Activated CD4-positive, CD25-positive, alpha-beta regulatory T cell (primary cell): ENCODE measurements around the gene SYNJ2.
"Not testable (repeated sequence)": the region's sequence is repeated elsewhere in the genome, so short reads cannot be mapped to it uniquely, and the experiment has no call there.

Source experiments
- DNase-seq, 4 experiments: peaks; one replicate each; lab custom pipeline; 2025; lab: John Stamatoyannopoulos, UW

The SYNJ2 gene

GRCh38 chr6:157956171-157956730 is 25.4 kb upstream of the SYNJ2 start:
- no peak for DNase-seq

GRCh38 chr6:157959451-157960227 is 22.0 kb upstream of the SYNJ2 start:
- DNase-seq: no peak

- DNase-seq: no peak
Measured at GRCh38 chr6:157961153-157961831, 20.4 kb upstream of the SYNJ2 start.

- DNase-seq: no peak
Measured at GRCh38 chr6:157961832-157962575, 19.7 kb upstream of the SYNJ2 start.

DNA sequence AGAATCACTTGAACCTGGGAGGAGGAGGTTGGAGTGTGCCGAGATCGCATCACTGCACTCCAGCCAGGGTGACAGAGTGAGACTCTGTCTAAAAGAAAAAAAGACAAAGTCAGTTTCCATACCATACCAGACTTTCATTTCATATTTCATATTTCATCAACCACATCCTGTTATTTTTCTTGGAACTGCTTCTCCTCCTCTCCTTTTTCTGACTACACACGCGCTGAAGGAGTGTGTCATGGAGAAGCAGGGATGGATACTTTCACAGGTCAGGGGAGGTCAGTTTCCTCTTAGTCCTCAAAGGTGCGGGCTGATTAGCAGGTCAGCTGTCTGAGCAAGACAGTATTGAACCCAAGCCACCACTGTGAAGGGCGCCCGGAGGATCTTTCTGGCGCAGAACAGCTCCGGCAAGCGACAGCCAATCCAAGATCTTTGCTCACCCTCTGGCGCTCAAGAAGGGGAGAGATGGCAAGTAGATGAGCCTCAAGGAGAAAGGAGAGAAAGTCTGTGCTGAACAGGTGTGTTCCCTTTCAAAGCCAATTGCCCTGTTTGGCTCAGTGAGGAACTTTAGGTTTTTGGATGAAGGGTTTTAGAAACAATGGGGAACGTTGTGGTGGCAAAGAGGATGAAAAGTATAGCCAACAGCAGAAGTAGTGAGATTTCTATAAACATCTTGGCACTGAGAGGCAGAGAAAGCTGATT is 18.9 kb upstream of the SYNJ2 start:
- no peak for DNase-seq

- no peak for DNase-seq
Measured at GRCh38 chr6:157964100-157964499, 17.6 kb upstream of the SYNJ2 start.

GRCh38 chr6:157965387-157965786 is 16.3 kb upstream of the SYNJ2 start:
- DNase-seq: no peak

GRCh38 chr6:157966589-157966977 is 15.1 kb upstream of the SYNJ2 start:
- no peak for DNase-seq

GRCh38 chr6:157967020-157967419 is 14.6 kb upstream of the SYNJ2 start:
- DNase-seq: no peak

GRCh38 chr6:157967486-157967885 is 14.2 kb upstream of the SYNJ2 start:
- DNase-seq: no peak

GRCh38 chr6:157972177-157972576 is 9.5 kb upstream of the SYNJ2 start:
- not testable (repeated sequence) for DNase-seq

GRCh38 chr6:157974341-157974894 is 7.2 kb upstream of the SYNJ2 start:
- no peak for DNase-seq

GRCh38 chr6:157974967-157975366 is 6.7 kb upstream of the SYNJ2 start:
- DNase-seq: no peak

DNA sequence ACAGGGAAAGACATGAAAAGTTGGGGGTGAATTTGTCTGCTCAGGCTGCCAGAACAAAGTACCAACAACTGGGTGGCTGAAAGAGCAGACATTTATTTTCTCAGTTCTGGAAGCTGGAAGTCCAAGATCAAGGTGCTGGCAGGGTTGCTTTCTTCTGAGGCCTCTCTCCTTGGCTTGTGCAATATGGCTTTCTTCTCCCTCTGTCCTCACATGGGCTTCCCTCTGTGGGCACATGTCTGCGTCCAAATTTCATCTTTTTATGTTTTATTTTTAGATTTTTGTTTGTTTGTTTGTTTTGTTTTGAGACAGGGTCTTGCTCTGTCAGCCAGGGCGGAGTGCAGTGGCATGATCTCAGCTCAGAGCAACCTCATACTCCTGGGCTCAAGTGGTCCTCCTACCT is 6.2 kb upstream of the SYNJ2 start:
- no peak for DNase-seq

DNA sequence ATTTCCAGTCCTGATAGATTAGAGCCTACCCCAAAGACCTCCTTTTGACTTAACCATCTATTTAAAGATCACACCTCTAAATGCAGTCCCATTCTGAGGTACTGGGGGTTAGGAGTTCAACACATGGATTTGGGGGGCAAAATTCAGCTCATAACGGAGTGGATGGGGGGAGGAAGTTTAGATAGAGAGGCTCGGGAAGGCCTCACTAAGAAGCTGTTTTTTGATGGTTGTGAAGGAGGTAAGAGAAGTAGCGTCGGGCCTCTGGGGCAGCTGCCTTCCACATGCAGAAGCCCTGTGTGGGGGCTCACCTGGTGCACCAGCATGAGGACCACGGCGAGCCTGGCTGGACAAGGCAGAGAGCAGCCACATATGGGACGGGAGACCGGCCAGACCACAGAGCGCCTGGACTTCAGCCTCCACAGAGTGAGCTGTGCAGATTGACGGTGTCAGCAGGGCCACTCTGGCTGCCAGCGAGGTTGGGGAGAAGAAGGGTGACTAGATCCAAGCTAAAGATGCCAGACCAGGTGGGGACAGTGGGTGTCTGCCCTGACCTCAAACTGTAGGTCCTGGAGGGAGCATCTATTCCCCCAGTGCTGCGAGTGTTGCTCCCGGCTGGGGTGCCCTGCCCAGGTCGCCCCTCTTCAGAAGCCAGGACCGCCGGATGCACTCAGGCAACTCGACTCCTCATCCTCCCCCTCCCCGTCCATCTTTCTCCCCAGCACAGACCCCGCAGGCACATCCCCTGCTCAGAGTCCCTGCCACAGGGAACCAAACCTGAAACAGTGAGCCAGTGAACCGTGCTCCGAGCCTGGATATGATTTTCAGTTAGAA is 5.1 kb upstream of the SYNJ2 start:
- DNase-seq: no peak

DNA sequence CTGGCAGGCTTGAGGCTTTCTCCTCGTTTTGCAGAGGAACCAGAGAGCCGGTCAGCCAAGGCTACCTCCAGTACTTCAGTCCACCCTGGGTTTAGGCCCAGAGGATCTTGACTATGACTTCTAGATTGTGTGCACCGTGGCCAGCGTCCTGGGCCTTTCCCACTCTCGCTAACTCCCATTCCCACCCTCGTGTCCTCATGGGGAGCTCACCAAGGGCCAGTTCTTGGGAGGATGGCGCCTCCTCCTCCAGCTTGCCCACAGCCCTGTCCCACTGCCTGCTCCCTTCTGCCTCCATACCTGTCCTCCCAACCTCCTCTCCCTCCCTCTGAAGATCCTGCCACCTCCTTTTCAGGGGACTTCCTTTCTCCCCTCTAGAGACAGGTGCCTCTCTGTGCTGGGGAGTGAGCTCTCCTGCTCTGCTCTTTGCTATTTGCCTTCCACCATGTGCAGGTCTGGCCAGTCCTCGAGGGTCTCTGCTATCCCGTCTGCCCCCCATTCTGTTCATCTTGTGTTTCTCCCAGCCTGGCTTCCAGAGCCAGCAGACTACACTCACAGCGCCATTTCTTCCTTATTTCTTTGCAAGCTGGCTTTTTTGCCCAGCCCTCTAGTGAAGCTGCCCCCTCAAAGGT is 4.4 kb upstream of the SYNJ2 start:
- DNase-seq: no peak

- no peak for DNase-seq
Measured at GRCh38 chr6:157978021-157978783, 3.5 kb upstream of the SYNJ2 start.

DNA sequence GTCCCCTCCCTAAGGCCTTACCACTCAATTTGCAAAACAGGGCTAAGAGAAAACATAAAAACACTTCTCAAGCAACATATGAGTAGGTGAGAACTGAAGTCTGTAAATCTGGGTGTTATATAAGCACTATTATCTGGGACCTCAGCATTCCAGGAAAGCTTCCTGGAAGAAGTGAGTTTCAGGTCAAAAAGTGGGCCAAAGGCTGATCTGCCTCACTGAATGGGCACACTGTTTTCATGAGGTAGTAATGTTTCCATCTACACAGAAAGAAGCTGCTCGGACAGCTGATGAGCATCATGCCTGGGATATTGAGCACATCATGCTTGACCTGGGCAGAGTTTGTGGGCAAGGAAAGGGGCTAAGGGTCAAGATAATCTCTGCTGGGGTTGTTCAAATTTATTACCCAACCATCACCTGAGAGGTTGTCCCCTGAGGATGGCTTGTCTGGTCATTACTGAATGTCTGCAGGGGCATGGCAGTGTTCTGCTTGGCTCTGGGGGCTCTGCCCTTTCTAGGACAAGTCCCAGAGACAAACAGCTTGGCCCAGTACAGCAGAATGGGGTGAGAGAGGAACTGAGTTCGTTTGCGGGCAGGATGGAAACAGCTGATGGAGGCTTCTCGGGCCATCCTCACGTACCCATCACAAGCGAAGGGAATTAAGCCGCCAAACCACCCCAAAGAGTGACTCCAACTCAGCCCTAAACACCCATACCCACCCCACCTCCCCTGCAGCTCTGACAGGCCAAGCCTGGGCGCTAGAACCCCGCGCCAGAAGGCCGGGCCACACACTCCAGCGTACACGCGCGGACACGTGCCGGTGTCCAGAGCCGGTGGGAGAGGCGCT is 1.2 kb upstream of the SYNJ2 start:
- no peak for DNase-seq

DNA sequence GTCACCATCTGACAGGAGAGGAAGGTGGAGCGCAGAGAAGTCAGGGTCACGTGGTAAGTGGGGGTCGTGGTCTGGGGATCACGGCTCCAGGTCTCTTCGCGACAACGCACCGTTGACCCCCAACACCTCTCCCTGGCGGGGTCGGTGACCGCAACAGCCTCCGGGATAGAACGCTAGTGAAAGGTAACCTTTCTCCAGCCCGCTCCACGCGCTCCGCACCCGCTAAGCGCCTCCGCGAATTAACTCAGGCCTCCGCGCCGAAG is 600 bp upstream of the SYNJ2 start:
- no peak for DNase-seq
